Transverse colon (tissue), 3 donors: ENCODE results near the gene PHB1.

Source experiments
- EP300 ChIP-seq: sonication (generic); formaldehyde crosslinking; IDR thresholded peaks from one replicate; pipeline ENCODE4 v1.6.1; 2017; ENCODE audit warnings: antibody characterized with exemption, low read depth
- TF ChIP-seq, protein P1 (sequence below), 5 experiments: fragments of 200-600 bp in 3 of 5; fragments of 450-650 bp in 2 of 5; sonication (generic) in 3 of 5; IDR thresholded peaks; 1 replicate in 2 of 5; 2 replicates in 3 of 5; pipeline ENCODE4 v1.5.1; 2016 to 2017; ENCODE audit warnings: antibody characterized with exemption in 5 of 5, inconsistent platforms in 3 of 5, mild to moderate bottlenecking in 2 of 5, moderate library complexity in 1 of 5

DNA sequence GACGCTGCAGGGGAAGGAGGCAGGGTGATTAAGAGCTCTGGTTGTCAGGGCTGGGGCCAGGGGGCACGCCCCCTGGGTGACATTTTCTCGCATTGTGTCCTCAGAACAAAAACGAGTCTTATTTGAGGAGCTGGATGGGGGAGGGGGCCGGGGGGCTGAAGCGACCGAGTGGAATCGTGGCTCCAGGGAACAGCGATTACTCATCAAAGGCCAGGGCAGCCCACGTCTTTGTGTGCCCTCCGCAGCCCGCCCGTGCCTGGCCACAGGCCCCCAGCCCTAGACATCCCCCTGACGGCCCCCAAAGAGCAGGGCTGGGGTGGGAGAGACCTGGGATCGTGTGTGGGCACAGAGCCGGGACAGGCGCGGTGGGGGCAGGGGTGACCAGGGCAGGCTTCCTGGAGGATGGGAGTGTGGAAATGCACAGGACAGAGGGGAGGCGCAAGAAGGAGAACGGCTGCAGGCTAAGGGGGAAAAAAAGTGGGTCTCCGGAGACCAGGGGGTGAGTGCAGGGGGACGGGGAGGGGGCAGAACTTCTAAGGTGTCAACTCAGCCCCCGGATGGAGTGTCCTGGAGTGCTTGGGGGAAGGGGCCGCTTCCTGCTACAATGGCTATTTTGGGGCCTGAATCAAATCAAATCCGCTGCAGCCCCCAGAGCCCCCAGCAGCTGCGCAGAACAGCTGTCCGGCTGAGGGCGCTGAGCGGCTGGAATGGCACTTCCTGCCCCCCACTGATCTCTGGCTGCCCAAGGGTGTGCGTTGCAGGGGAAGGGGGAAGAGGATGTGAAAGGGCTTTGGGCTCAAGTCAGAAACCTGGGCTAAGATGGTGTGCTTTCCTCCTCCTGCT is 24.0 kb upstream of the PHB1 start:
- TF ChIP-seq, protein P1, sequence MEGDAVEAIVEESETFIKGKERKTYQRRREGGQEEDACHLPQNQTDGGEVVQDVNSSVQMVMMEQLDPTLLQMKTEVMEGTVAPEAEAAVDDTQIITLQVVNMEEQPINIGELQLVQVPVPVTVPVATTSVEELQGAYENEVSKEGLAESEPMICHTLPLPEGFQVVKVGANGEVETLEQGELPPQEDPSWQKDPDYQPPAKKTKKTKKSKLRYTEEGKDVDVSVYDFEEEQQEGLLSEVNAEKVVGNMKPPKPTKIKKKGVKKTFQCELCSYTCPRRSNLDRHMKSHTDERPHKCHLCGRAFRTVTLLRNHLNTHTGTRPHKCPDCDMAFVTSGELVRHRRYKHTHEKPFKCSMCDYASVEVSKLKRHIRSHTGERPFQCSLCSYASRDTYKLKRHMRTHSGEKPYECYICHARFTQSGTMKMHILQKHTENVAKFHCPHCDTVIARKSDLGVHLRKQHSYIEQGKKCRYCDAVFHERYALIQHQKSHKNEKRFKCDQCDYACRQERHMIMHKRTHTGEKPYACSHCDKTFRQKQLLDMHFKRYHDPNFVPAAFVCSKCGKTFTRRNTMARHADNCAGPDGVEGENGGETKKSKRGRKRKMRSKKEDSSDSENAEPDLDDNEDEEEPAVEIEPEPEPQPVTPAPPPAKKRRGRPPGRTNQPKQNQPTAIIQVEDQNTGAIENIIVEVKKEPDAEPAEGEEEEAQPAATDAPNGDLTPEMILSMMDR (IDR thresholded peaks at IDR 0.05): no peak
- TF ChIP-seq EP300: no peak
